NCI-H2107 (cell line): ENCODE results near the gene TP63.

Experiments
- DNase-seq: peaks from one replicate; lab custom pipeline; 2025; lab: John Stamatoyannopoulos, UW

Gene TP63

DNA sequence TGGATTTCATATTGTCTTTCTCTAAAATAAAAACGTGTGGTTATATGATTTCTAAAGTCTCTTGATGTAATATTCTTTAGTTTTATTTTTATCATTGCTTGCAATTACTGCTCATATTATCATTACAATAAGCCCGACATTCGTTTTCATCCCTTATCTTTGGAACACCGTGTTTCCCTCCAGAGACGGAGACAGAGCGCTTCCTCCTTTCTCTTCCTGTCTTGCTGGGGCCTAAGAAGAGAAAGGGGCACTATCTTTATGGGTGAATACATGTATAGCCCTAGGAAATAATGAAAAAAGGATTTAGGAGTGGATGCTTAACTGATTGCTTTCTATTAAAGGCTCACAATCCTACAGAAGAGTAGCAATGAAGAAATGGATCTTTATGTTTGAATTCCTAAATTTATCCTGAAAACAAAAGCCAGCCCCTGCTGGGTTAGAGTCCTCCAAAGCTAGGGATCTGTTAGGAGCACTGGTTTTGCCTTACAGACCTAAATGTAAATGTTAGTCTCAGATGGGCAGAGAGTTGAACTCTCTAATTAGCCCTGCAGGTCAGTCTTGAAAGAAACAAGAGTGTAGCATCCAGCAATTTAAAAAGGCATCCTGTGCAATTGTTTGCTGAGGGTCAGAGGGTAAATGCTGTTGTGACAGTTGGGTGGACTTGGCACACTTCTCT lies 145.1 kb downstream of the TP63 start:
- no peak for DNase-seq

DNA sequence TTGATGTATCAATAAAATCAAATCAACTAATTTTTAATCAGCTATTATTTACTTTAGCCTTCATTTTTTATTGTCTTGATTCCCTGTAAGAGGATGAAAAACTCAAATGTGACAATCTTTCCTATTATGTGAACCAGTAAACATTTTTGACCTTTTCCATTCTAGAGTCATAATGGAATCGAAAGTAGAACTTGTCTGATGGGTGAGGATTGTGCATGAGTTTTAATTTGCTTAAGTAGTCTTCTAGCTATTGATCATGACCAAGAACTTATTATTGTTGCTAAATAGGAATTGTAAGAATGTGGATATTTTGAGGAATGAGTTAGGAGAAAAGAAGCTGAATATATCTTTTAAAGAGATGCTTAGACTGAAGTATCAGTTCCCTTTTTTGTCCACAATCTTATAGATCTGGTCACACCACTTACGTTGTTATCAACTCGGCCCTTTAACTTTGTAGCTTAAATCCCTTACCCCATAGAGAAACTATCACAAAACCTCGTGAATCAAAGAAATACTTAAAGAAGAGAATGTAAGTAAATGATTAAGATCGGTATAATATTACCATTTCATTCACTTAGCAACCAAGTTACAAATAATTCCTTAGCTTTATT lies 147.3 kb downstream of the TP63 start:
- DNase-seq, result no peak

DNA sequence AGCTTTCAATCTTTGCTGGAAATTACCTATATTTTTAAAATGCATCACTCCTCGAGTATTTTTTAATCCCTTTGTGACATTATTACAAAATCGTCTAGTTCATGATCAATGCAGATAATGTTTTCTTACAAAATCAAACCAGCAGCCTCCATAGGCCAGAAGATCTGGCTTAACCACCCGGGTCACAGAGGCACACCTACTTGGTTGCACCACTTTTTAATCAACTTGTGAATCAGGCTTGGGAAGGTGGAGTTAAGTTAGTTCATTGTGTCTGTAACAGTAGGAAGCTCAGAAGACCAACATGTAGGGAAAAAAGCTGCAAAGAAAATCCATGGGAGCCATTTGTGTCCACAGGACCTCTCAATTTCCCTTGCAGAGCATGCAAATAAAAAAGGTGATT lies 148.0 kb downstream of the TP63 start:
- DNase-seq, result no peak

DNA sequence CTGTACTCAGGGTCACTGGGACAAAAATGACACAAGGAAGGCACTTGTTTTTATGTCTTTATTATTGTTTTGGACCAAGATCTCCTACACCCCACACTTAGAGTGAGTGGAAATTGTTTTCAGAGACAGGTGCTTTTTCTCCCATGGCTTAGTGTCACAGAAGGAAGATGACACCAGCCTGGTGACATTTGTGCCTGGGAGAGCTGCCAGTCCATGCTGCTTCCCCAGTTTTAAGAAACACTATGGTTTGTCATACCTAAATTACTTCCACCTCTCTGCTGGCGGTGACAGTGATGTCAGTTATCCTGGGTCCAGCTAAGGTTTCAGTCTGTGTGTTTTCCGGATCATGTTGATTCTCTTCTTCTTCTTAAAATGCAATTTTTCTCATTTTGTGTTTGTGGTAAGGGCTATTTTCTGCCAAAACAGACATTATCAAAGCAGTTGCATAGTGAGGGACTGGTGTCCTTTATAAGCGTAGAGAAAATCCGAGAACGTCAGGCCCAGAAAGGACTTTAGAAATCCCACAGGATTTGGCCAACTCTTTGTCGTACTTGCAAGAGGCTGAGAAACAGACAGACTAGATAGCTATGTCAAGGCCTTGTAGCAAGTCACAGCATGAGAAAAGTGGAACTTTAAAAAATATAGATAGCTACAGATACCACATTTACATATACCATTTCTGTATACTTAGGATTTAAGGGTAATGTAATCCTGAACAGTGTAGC lies 149.5 kb downstream of the TP63 start:
- DNase-seq, result no peak

DNA sequence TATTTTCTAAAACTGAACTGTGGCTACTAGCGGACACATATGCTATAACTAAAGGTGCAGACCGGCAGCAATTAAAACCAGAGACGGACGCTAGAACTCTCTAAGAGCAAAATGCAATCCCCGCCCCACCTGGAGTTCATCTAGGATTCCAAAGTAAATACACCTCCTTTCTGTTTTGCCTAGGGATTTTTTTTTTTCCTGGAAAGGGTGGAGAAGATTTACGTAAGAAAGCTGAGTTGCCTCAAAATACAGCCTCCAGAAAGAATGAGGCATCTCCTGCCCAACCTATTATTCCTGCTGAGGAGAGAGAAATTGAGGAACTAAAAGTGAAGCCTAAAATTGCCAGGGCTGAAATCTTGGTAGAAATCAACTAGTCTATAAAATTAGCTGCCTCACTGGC lies 150.2 kb downstream of the TP63 start:
- DNase-seq, result no peak

DNA sequence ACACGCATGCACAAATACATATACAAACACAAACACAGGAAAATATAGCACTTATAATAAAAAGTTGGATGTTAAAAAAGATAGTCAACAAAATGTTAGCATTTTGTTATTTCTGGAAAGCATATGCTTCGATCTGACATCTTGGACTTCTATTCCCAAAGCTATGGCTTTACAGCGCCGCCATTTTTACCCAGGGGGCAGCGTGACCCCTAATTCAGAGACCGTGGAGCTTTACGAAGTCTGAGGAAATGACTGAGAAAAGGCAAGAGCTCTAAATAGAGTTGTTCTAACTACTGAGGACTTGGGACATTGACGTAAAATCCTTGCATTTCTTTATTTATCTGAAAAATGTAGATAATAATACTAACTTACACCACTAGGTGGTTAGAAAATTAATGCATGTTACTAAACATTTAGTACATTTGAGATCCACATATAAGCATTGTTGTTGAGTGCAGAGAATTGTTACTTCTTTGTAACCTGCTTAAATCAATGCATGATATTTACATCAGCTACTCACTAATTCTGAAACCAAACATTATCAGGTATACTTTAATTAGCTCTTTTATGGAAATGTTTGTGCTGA lies 155.4 kb downstream of the TP63 start:
- no peak for DNase-seq

DNA sequence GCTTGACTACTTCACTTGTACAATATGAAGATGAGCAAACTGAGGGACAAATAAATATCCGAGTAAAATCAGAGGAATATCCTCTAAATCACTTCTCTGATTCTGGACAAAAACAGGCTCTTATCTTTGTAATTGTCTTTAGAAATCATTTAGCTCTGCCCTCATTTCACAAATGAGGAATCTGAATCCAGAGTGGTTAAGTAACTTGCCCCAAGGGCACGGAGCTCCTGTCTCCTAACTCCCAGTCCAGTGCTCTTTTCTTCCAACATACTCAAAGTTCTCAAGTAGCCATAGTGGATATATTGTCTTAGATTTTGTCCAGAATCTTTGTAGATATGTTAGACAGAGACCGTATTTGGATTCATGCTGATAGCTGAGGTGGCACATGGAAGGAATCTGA lies 156.0 kb downstream of the TP63 start:
- DNase-seq, result no peak

DNA sequence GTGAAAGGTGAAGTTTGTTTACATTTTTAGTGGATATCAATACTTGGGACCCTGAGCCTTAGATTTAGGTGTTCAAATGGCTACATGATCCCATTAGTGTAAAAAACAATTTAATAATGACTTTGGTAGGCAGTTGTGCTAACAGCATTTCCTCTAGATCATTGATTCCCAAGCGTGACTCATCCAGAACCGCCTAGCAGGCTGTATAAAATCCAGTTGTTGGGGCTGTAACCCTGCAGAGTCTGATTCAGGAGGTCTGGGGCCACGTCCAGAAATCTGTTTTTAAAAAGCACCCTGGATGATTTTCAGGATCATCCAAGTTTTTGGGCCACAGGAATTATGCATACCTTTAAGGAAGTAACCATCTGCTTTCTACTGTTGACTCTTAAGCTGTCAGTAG lies 156.4 kb downstream of the TP63 start:
- DNase-seq, result no peak

DNA sequence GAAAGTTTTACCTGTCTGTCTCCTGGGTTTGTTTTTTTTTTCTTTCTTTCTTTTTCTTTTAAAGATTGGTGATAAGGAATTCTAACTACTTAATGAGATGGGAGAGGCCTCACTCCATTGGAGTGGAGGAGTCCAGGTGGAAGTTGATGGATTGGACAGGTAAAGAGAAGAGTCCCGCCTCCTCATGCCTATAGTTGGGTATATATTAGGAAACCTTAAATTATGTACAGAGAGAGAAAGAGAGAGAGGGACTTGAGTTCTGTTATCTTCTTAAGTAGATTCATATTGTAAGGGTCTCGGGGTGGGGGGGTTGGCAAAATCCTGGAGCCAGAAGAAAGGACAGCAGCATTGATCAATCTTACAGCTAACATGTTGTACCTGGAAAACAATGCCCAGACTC lies 158.2 kb downstream of the TP63 start:
- DNase-seq, result no peak

DNA sequence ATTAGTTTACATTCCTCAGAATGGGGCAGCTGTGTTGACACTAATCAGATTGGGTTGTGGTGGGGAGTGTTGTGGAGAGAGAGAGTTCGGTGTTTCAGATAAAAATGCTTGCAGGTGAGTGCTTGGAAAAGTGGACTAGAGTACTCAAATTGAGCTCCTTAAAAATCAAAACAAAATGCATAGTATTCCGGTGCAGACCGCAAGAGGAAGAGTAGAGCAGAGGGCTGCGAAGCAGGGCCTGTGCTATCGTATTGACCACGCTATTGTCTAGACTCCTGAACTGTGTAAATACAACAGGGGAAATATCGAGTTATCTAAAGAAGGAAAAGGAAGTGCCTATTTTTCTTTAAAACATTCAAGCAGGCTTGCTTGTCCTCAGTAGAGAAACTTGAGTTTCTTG lies 159.5 kb downstream of the TP63 start:
- no peak for DNase-seq

DNA sequence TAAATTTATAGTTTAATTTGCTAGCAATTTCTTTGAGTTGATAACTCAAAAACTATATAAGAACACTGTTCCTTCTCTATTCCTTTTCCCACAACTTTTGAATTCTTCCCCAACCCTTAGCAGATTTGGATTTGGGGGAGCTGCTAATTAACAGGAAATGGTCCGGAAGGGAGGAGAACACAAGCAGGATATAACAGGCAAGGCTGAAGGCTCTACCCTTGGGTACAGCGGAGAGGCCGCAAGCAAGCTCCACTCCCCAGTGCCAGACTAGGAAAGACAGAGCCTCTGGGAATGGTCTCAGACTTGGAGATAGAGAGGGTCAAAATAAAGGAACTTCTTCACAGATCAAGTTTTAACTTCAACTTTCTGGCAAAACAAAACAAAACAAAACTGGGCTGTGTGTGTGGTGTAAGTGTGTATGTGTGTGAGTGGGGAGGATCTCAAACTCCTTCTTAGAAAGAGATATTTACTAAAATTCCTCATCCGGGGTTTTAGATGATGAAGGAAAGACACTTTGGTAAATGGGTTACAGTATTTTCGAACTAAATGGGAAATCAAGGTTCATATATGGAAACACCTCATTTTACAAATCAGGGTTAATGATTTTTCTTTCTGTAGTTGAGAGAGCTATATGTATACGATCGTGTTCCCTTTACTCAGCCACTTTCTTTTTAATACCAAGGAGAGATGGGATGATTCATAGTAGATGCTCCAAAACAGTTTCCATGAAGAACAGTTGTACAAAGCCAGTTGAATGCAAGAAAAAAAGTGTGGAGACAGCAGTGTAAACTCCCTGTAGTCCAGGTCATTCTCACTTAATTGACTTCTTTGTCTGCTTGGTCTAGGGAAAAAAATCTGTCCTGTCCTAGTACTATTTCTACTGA lies 161.1 kb downstream of the TP63 start:
- no peak for DNase-seq

DNA sequence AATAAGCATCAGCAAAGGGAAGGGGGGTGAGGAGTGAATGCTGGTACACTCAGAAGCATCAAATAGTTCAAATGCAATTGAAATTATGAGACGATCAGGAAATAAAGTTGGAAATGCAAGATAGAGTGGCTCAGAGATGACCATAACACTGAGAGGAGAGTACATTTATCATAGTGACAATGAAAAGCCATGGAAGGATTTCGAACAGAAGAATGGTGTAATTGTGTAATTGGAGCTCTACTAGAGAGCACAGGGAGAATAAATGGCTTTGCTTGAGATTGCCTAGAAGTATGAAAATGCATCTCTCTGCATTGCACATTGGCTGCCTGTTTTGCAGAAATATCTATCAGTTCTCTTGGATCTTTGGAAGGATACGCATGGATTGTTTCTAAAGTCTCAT lies 163.3 kb downstream of the TP63 start:
- no peak for DNase-seq

DNA sequence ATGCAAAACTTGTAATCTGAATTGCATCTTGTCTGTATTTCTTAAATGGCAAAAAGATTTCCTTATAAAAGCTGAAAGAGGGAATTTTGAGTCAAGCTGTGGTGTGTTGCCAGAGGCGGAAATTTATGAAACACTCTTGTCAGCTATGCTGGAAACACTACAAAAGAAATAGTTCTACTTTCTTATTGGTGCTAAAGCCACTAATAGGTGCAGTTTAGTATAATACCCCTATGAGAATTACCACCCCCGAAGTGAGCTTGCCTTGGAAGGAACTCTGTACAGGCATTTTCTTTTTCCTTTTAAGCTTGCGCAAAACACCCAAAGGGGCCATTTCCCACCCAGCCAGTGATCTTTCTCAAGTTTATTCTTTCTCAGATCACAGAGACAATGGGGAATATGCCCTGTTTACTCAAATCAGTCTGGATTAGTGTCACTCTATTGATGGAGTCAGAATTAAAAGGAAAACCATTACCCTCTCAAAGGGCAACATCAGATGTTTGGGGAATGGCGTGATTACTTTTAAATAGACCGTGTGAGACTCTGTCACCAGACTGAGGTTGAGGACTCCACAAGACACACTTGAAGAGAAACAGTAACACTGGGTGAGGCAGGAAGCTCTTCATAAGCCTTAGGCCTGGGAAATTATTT lies 166.0 kb downstream of the TP63 start:
- DNase-seq, result no peak

DNA sequence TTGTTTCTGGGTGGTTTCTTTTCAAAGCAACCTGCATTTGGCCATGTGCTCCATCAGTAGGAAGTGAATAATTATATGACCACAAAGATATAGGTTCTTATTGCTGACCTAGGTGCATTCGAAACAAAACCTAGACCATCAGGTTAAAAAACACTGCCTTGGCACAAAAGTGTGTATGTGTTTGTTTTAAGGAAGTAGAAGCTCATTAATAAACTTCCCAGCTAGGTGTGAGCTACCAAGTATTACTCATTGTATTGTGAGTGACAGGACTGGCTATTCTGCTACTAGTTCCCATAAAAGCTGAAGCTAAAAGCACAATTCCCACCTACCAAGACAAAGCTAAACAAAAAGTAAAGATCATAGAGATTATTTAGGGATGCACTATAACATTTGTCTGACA lies 168.2 kb downstream of the TP63 start:
- no peak for DNase-seq

DNA sequence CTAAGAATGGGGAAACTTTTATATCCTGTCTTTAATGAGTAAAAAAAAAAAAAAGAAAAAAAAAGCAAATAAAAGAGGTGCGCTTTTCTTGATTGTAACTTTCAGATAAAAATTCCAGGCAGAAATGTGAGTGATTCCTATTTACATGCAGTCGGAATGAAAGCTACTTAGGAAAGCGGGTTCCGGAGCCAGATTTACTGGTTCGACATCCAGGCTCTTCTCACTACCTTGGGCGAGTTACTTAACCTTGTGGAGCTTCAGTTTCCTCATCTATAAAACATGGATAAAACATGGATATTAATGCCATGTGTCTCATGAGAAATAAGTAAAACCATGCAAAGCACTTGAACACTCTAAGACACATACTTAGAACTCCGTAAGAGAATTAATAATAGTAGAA lies 169.2 kb downstream of the TP63 start:
- DNase-seq, result no peak

DNA sequence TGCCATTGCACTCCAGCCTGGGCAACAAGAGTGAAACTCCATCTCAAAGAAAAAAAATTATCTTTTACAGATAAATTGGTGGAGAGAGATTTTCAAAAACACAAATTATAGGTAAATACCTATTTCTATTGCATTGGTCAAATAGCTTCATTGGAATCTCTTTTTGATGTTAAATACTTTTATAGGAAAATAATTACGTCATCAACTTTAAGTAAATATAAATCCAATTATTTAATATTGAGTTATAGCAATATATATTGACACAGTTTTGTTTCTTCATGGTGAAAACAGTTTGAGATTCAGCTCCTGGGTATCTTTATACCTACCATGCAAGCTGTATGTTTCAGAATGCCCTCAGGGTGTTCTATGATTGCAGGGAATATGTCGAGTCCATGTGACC lies 172.1 kb downstream of the TP63 start:
- DNase-seq, result no peak

DNA sequence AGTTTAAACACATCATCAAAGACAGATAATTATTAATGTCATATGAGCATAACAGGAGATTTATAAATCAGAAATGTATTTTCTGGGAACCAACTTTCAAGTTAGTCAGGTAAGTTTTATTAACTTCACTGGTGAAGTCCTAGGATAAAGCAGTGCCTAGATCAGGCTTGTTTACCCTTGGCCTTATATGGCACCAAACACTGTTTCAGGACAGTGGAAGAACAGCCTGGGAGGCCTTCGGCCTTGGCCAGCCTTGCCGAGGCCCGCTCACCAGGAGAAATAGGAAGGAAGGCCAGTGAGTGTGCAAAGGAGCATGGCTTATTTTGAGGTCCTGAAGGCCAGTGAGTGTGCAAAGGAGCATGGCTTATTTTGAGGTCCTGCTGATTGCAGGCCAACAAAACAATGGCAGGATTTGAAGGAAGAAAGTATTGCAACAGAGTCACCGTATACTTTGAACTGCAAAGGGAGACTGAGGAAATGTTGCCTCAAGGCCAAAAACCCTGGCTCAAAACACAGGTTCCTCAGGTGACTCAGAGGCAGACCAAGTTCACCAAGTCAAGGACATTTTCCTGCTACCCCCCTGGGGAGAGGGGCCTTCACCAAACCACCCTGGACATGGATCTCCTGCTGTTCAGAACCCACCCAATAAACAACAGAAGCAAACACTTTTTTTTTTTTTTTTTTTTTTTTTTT lies 174.3 kb downstream of the TP63 start:
- DNase-seq, result no peak

DNA sequence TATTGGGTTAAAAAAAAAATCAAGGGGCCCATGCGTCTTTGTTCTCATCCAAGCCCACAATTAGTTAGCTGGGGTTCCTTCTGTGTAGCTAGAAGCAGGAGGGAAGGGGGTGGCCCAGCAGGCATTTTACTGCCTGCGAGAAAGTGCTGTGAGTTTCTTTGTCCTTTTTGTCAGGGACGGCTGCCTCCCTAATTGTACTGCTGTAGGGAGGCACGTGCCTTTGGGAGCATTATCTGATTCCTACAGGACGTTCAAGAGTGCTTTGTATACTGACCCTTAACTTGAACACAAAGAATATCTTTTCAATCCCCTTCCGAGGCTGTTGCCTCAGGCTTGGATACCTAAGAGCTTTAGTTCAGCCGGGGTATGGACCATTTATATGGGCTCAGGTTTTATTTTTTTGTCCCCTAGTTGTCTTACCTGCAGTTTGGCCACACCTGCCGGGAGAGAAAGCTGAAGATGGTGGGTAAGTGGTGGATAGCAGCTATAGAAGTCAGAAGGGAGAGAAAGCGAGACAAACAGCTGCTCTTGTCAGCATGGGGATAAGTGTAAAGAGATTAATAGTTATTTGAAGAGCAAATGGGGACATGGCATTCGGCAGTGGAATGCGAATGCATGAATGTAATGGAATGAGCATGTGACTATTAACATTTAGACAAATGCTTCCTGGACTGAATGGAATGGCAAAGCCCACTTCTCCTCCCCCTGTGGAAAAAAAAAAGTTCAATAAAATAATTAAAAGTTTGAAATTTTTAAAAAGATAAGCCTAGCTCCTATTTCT lies 175.2 kb downstream of the TP63 start:
- DNase-seq, result no peak

DNA sequence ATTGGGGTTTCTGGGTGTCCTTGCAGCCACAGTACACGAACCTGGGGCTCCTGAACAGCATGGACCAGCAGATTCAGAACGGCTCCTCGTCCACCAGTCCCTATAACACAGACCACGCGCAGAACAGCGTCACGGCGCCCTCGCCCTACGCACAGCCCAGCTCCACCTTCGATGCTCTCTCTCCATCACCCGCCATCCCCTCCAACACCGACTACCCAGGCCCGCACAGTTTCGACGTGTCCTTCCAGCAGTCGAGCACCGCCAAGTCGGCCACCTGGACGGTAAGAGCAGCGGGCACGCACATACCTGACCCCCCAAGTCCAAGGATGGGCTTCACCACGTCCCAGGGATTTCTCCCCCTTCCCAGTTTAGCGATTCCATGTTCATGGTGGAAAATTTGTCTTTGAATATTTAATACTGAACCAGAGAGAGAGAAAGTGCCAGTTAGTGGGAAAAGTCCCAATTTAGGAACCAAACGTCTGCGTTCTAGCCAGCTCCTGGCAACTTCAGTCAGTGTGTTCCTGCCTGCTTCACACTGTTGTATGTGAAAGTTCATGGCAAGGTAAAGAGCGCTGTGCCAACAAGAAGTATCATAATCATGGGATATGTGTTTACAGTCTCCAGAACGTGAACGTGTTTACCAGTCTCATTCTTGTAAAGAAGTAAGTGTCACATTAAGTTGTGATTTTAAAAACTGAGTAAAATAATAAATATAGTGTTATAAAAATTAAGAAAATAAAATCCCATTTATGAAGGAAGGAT lies 177.2 kb downstream of the TP63 start:
- DNase-seq, result no peak

DNA sequence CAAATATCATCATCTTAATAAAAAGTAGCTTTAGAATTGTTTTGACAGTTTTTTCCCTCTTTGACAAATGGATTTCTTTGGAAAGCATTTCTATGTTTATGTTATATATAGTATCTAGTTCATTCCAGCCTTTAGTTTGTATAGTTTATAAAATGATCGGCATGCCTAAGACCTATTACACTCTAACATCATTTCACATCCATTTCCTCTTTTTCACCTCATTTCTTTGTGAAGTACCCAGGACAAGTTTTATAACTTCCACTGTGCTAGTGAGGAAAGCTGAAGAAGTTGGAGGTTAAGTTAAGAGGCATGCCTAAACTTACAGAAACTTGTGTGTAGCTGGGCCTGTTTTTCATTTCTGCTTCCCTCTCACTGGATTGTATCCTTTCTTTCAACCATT lies 178.4 kb downstream of the TP63 start:
- no peak for DNase-seq
